GM23248 (cell line): ENCODE data around the gene PDCL3. TPM values are rescaled to one million over a fixed set of nuclear protein-coding genes. Genes with fewer than 3 reads are reported as not detected.

Experiments used
- DNase-seq: peaks from one replicate; pipeline ENCODE4 v3.0.0-alpha.2; 2015
- H2AFZ ChIP-seq: fragments of 200-600 bp; sonication (generic); 2 replicates; pipeline ENCODE4 v1.6.1; 2016; ENCODE audit warnings: antibody characterized with exemption
- H3F3A ChIP-seq: fragments of 200-600 bp; sonication (generic); 2 replicates; pipeline ENCODE4 v1.6.1; 2016; ENCODE audit warnings: mild to moderate bottlenecking, antibody characterized with exemption, mixed run types; ENCODE audit not compliant: insufficient read depth
- H3K27ac ChIP-seq: fragments of 200-600 bp; sonication (generic); 2 replicates; pipeline ENCODE4 v1.5.1; 2016; ENCODE audit warnings: mild to moderate bottlenecking
- H3K27me3 ChIP-seq: fragments of 200-600 bp; sonication (generic); replicated peaks from 2 replicates; pipeline ENCODE4 v1.6.1; 2016; ENCODE audit warnings: mild to moderate bottlenecking; ENCODE audit not compliant: insufficient read depth
- H3K36me3 ChIP-seq: fragments of 200-600 bp; sonication (generic); 2 replicates; pipeline ENCODE4 v1.6.1; 2016; ENCODE audit warnings: low read depth, mild to moderate bottlenecking
- H3K4me1 ChIP-seq: fragments of 200-600 bp; sonication (generic); 2 replicates; pipeline ENCODE4 v1.6.1; 2016; ENCODE audit warnings: mild to moderate bottlenecking; ENCODE audit not compliant: insufficient read depth
- H3K4me2 ChIP-seq: fragments of 200-600 bp; sonication (generic); one replicate; pipeline ENCODE4 v1.6.1; 2016; ENCODE audit warnings: mild to moderate bottlenecking; ENCODE audit not compliant: unreplicated experiment
- H3K4me3 ChIP-seq: fragments of 200-600 bp; sonication (generic); 2 replicates; pipeline ENCODE4 v1.5.1; 2016; ENCODE audit warnings: mild to moderate bottlenecking
- H3K79me2 ChIP-seq: fragments of 200-600 bp; sonication (generic); 2 replicates; pipeline ENCODE4 v1.6.1; 2016; ENCODE audit warnings: mild to moderate bottlenecking; ENCODE audit not compliant: insufficient read depth
- H3K9ac ChIP-seq: fragments of 200-600 bp; sonication (generic); 2 replicates; pipeline ENCODE4 v1.6.1; 2016; ENCODE audit warnings: mild to moderate bottlenecking
- H3K9me2 ChIP-seq: fragments of 200-600 bp; sonication (generic); 2 replicates; pipeline ENCODE4 v1.6.1; 2016; ENCODE audit warnings: mixed run types, mild to moderate bottlenecking, moderate library complexity; ENCODE audit not compliant: insufficient read depth
- H3K9me3 ChIP-seq: fragments of 200-600 bp; sonication (generic); one replicate; pipeline ENCODE4 v1.6.1; 2017; ENCODE audit warnings: low read depth
- H4K20me1 ChIP-seq: fragments of 200-600 bp; sonication (generic); 2 replicates; pipeline ENCODE4 v1.6.0; 2016; ENCODE audit not compliant: insufficient read depth
- EZH2 ChIP-seq: fragments of 200-600 bp; sonication (generic); IDR thresholded peaks from 2 replicates; pipeline ENCODE4 v1.6.1; 2018; ENCODE audit warnings: antibody characterized with exemption, mild to moderate bottlenecking; ENCODE audit not compliant: insufficient read depth, poor library complexity, severe bottlenecking
- EZH2phosphoT487 ChIP-seq: fragments of 200-600 bp; sonication (generic); IDR thresholded peaks from 2 replicates; pipeline ENCODE4 v1.6.1; 2018; ENCODE audit warnings: antibody characterized with exemption, moderate library complexity, mild to moderate bottlenecking, low read depth; ENCODE audit not compliant: insufficient read depth
- WGBS, 2 experiments: methylation state at CpG; one replicate each; pipeline ENCODE4 v1.1.6; 2015 to 2017; ENCODE audit warnings: low lambda C conversion rate in 2 of 2, low coverage in 1 of 2; ENCODE audit errors: missing lambda C conversion rate in 2 of 2; 5-methylcytosine and 5-hydroxymethylcytosine counted together
- in situ Hi-C: fragments of 300-500 bp; cut with MboI; formaldehyde crosslinking; loops from 2 replicates; pipeline ENCODE4 v1.15.0; 2020
- polyA plus RNA-seq: library from polyadenylated mRNA; unstranded; fragments of >200 nt; fragmentation: Nextera tagmentation; extraction: Ambion mirVana; gene quantifications from 2 replicates; pipeline ENCODE4 v1.2.1, GENCODE V29; 2016
- total RNA-seq: library from RNA; depleted of rRNA; stranded (reverse); fragments of >200 nt; shearing (Covaris generic); gene quantifications from 2 replicates; pipeline ENCODE4 v1.2.3, GENCODE V29; 2014

PDCL3 gene
- total and polyA plus RNA-seq, 2 experiments from 2014 or later, result 12.1 to 33.1 TPM

DNA sequence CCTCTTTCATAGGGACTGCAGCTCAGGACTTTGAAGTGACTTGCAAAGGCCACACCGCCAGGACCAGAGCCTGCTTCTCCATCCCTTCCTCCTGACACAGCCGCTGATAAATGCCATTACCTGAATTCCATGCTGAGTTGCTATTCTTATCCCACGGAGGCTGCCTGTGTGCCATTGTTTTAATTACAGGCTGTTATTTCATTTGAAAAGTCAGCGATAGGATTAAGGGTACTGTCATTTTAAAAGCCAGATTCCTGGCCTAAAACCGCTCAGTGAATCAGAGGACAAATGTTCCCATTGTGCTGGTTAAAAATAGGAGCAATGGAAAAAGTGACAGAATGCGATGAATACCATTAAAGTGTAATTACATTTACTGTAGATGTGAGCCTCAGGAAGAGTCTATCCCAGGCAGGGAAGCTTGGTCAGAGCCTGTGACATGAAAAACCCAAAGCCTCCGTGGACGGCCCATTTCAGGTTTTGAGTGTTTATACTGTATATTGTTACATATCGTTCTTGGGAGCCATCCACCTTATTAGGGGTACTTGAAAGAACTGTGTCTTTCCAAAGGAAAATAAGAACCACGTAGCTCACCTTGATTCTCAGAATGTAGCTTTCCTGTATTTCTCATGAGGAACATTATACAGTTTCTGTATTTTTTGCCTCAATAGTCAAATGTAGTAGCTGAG is 41.3 kb downstream of the PDCL3 start:
- no peaks in the 10 kb centered on the region for H3K79me2 ChIP-seq
- peak overlapping the region; percentile 40 for H3K9ac ChIP-seq
- peak overlapping the region; percentile 46 for H3K4me2 ChIP-seq
- peak overlapping the region; percentile 71 for H2AFZ ChIP-seq
- peaks cover 12% of the 10 kb centered on the region for H3K4me1 ChIP-seq
- no peaks in the 10 kb centered on the region for H3K27me3 ChIP-seq
- TF ChIP-seq EZH2phosphoT487 (no peak), EZH2 (no peak)
- H4K20me1 ChIP-seq, result no peaks in the 10 kb centered on the region
- no peaks in the 10 kb centered on the region for H3F3A ChIP-seq
- no peaks in the 10 kb centered on the region for H3K36me3 ChIP-seq
- H3K27ac ChIP-seq, result peak overlapping the region; percentile 28; the same call in 1 of the 2 replicates
- in situ Hi-C loops, result loop anchor here (25.0 kb wide), 1 partner anchor 608 kb away; no protein-coding TSS in a partner anchor
- no peaks in the 10 kb centered on the region for H3K9me2 ChIP-seq
- no peaks in the 10 kb centered on the region for H3K9me3 ChIP-seq
- no peak overlapping the region; the same call in 1 of the 2 replicates for H3K4me3 ChIP-seq
- DNase-seq, result peak; percentile 85
- 23 to 26% methylated on average over 10 of the region's 10 CpGs for WGBS, 2 experiments

DNA sequence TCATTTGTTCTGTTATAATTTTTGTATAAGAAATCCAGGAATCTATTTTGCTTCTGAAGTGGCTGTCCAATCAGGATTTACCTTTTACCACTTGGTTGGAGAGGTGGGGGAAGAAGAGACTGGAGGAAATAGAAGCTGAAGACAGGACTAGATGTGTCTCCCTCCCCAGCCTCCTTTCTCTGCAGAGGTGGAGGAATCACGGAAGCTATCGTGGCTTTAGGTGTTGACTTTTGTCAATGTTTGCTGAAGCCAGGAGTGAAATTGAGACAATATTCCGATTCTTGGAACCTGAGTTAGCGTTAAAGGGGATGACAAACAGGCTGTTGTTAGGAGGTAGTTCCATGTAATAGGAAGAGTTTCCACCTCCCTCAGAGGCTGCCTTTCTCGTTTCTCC is 43.5 kb downstream of the PDCL3 start:
- TF ChIP-seq EZH2phosphoT487 (no peak), EZH2 (no peak)
- H3K9ac ChIP-seq, result no peak overlapping the region
- in situ Hi-C loops, result loop anchor here (25.0 kb wide), 1 partner anchor 606 kb away; no protein-coding TSS in a partner anchor

DNA sequence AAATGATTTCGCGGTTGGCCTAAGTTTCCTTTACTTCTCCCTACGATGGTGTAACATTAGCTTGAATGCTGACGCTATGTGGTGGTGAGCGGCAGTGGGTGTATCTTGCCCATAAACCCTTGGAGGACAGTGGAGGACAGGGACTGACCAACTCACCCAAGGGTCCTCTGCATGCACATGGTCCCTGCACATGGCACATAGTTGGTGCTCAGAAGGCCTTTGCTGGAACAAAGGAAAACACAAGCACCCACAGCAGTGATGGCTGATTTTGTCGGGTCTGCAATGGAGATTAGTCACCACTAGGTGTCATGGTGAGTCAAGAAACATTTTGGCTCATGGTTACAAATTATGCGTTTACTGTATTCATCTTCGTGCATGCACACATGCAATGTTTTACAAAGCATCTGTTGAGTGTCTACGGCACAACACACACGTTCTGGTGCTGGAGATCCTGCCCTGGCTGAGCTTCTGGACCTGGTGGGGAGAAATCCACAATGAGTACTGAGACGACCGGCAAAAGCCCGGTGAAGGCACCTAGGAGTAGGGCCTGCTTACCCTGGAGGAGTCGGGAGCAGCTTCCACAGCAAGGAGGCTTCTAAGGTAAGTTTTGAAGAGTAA is 44.0 kb downstream of the PDCL3 start:
- no peak overlapping the region for H3K4me3 ChIP-seq
- no peaks in the 10 kb centered on the region for H3K9me2 ChIP-seq
- no peak overlapping the region for H3K4me2 ChIP-seq
- no peaks in the 10 kb centered on the region for H3K79me2 ChIP-seq
- TF ChIP-seq EZH2phosphoT487 (no peak), EZH2 (no peak)
- peak; percentile 65 for DNase-seq
- H3K9ac ChIP-seq, result no peak overlapping the region
- peaks cover 19% of the 10 kb centered on the region for H3K4me1 ChIP-seq
- in situ Hi-C loops, result loop anchor here (25.0 kb wide), 1 partner anchor 605 kb away; no protein-coding TSS in a partner anchor
- 51 to 56% methylated on average over 14 of the region's 14 CpGs for WGBS, 2 experiments
- H3K9me3 ChIP-seq, result no peaks in the 10 kb centered on the region
- H3K27me3 ChIP-seq, result no peaks in the 10 kb centered on the region
- no peaks in the 10 kb centered on the region for H4K20me1 ChIP-seq
- no peaks in the 10 kb centered on the region for H3F3A ChIP-seq
- no peak overlapping the region for H3K27ac ChIP-seq
- 0 out of 2 replicates have a peak overlapping the region, but pooled peaks have one; percentile 27 for H2AFZ ChIP-seq
- no peaks in the 10 kb centered on the region for H3K36me3 ChIP-seq

More for the DNA sequence above, 43.5 kb downstream of the PDCL3 start:
- Histone ChIP-seq H3K79me2 (no peaks in the 10 kb centered on the region), H3K36me3 (no peaks in the 10 kb centered on the region), H3K4me1 (peaks cover 19% of the 10 kb centered on the region), H2AFZ (no peak overlapping the region), H3K4me3 (no peak overlapping the region), H3K27ac (no peak overlapping the region), H3K4me2 (no peak overlapping the region), H3F3A (no peaks in the 10 kb centered on the region), H3K9me2 (no peaks in the 10 kb centered on the region), H4K20me1 (no peaks in the 10 kb centered on the region), H3K27me3 (no peaks in the 10 kb centered on the region), H3K9me3 (no peaks in the 10 kb centered on the region)
- 71 to 75% methylated on average over 5 of the region's 5 CpGs for WGBS, 2 experiments
- DNase-seq, result no peak

DNA sequence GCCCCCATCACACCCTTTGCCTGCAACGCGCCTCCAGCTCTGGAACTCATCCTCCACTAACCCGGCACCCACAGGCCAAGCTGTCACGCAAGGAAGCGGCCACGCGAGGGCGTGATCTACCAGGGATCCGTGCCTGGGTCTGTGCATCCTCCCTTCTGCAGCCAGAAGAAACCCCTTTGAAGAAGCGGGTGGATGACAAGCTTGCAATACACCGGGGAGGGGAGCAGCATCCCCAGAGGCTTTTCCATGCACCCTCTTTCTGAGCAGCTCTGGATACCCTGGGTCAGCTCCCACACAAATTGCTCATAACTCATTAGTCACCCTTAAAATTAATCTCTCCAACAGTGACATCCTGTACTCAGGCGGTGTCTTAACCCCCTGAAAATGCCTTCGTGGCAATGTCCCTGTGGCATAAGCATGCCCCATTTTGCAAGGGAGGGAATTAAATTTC is 47.6 kb downstream of the PDCL3 start:
- no peaks in the 10 kb centered on the region for H3K9me3 ChIP-seq
- H4K20me1 ChIP-seq, result no peaks in the 10 kb centered on the region
- H3K27me3 ChIP-seq, result no peaks in the 10 kb centered on the region
- TF ChIP-seq EZH2phosphoT487 (no peak), EZH2 (no peak)
- peak overlapping the region; percentile 51 for H3K4me2 ChIP-seq
- no peaks in the 10 kb centered on the region for H3K9me2 ChIP-seq
- H3K4me3 ChIP-seq, result no peak overlapping the region
- peaks cover 7% of the 10 kb centered on the region; the same call in 1 of the 2 replicates for H3K4me1 ChIP-seq
- 6 to 8% methylated on average over 13 of the region's 13 CpGs for WGBS, 2 experiments
- in situ Hi-C loops, result loop anchor here (10.0 to 25.0 kb wide), 2 partner anchors 384 to 602 kb away; no protein-coding TSS in a partner anchor
- H3F3A ChIP-seq, result no peaks in the 10 kb centered on the region
- no peaks in the 10 kb centered on the region for H3K79me2 ChIP-seq
- no peak overlapping the region for H3K27ac ChIP-seq
- H2AFZ ChIP-seq, result peak overlapping the region; percentile 43
- no peak overlapping the region; the same call in 1 of the 2 replicates for H3K9ac ChIP-seq
- no peaks in the 10 kb centered on the region for H3K36me3 ChIP-seq
- peak; percentile 80 for DNase-seq
